NAMALWA (cell line): ENCODE results near the gene COL4A5.

Experiments
- DNase-seq: peaks from one replicate; pipeline ENCODE4 v3.0.0-alpha.2; 2015; ENCODE audit warnings: low spot score

The COL4A5 gene

DNA sequence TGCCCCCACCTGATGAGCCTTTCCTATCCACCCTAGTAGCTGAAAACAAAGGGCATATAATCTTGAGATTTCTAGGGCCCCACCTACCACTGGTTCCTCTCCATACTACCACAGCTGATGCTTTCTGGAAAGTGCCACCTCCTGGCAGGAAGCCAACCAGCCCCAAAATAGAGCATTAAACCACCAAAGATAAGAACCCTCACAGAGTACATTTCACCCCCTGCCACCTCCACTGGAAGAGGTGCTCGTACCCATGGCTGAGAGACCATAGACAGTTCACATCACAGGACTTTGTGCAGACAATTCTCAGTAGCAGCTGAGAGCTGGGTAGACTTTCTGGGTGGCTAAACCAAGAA, 202.6 kb downstream of the COL4A5 start:
- no peak for DNase-seq

DNA sequence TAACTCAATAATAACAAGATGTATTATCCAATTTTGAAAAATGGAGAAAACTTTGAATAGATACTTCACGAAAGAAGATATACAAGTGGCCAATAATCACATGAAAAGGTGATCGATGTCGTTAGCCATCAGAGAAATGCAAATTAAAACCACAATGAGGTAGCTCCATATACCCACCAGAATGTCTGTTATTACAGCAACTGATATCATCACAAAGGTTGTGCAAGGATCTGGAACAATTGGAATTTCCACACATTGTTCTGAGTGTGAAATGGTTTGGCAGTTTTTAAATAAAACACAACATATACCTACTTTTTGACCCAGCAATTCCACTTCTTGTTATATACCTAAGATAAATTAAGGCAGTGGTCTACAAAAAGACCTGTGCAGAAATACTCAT, 225.1 kb downstream of the COL4A5 start:
- DNase-seq: no peak

DNA sequence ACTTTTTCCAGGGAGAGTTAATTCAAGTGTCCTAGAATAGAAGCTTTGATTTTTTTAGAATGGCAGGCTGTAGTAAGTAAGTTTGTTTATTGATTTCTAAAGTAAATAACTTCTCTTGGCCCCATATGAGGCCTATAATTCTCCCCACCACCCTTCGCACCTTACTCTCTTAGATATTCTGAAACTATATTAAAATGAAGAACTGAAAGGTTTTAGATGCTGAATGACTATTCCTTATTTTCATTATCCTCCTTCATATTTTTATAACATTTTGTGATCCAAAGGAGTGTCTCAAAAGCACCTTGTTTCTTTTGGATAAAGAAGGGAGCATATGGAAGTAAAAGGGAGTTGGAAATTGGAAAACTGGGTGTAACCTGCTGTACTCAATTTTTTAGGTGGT, 226.5 kb downstream of the COL4A5 start:
- DNase-seq: no peak

DNA sequence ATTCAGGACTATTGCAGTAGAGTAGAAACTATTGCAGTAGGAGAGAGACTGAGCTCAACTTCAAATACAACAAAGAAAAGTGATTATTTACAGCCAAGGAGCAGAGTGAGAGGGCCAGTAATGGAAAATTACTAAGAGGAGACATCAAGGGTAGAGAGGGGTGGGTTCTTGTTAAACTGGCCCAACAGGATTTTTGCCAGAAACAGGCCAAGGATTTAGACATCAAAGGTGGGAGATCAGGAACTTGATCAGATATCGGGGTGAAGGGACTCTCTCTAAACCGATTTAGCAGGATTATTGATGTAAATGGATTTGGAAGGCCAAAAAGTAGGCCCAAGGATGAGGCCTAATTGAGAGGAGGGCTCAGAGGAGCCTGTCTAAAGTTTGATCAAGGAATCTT, 231.9 kb downstream of the COL4A5 start:
- DNase-seq: no peak

- no peak for DNase-seq
Measured at GRCh38 chrX:108696690-108697089, 257.1 kb downstream of the COL4A5 start.

DNA sequence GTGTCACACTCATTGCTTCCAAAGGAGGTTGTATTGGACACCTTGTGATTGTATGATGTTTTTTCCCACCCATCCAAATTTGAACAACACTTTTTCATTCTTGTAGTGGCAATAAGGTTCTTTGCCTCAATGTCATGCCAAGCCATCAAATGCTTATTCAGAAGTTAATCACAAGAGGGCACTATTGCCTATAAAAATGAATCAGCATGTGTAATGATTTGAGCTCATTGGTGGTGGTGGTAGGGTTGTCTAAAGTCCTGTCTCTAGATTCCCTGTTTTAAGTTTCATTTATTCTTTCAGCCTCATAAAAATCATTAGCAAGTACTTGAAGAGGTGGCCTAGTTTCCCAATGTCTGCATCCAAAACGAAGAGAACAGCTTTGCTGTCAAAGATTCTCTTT, 259.7 kb downstream of the COL4A5 start:
- peak; percentile 33 for DNase-seq

- DNase-seq: no peak
Measured at GRCh38 chrX:108701633-108702032, 262.0 kb downstream of the COL4A5 start.

DNA sequence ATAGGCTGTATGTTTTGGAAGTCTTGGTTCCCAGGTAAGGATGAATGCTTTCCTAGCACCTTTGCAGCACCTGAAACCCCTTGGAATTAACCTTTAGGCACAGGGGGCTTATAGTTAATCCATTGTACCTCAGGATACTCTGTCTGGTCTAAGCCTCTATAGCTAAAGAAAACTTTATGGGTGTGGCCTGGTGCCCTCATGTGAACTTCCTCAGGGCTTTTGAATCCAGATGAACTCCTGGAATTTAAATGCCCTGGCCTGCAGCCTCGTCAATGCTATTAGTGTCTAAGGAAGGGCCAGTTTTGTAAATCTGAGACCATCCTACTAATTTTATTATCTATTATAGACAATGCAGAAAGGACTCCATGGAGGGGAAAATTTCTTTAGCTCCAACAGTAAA, 262.9 kb downstream of the COL4A5 start:
- DNase-seq: no peak

DNA sequence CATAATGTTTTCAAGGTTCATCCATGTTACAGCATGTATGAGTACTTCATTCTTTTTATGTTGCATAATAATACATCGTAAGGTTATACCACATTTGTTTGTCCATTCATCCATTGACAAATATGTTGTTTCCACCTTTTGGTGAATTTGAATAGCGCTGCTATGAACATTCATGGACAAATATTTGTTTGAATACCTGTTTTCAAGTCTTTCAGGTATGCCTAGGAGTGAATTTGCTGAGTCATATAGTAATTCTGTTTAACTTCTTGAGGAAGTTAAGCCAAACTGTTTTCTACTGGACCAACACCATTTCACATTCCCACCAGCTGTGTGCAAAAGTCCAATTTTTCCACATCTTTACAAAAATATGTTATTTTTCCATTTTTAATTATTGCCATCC, 265.2 kb downstream of the COL4A5 start:
- DNase-seq: no peak

DNA sequence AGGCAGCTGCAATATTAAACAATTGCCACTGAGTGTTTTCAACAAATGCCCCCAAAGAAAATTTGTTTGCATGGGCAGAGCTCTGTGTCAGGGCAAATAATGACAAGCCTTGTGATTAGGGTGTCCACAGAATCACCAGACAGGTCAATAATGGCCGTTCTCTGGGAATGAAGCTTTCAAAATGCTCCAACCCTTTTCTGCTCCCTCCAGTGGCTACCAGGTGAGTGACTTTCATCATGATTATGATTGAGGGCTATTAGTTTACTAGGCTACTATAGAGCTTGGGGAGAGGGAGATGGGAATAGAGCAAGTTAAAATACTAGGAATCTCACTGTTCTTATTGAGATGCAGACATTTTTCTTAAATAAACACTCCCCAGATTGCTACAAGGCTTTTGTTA, 273.2 kb downstream of the COL4A5 start:
- DNase-seq: no peak

- DNase-seq: no peak
Measured at GRCh38 chrX:108722561-108722960, 282.9 kb downstream of the COL4A5 start.

DNA sequence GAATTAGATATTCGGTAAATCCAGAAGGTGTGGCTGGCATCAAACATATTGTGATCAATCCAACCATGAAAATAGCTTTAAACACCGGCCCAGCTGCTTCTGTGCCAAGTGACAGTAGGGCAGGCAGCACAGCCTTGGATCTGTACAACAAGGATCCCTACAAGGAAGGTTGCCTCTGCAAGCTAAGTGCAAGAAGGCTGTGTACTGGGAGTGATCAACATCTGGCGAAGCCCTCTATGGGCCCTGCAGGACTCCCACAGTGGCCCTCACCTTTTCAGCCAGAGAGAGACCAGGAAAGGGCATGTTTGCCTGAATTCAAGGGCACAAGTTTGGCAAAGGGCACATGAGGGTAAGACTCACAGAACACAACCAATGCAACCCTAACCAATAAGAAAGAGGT, 287.1 kb downstream of the COL4A5 start:
- DNase-seq: no peak

DNA sequence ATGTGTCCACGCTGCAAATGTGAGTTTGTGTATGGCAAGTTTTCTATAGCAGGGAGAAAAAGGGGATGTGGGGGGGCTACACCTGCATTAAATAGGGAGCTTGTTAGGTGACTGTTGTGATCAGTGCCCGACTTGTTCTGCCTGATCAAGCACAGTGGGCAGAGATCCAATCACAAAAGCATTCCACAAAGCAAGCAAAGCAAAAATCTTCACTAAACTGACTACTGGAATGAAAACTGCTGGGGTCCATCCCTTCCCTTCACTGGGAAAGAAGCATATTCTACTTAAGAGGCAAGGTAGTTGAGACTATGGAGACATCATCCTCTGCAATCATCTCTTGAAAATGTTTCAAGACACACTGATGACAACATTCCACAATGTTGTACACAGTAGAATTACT, 291.5 kb downstream of the COL4A5 start:
- no peak for DNase-seq

- DNase-seq: no peak
Measured at GRCh38 chrX:108732630-108733321, 293.1 kb downstream of the COL4A5 start.

DNA sequence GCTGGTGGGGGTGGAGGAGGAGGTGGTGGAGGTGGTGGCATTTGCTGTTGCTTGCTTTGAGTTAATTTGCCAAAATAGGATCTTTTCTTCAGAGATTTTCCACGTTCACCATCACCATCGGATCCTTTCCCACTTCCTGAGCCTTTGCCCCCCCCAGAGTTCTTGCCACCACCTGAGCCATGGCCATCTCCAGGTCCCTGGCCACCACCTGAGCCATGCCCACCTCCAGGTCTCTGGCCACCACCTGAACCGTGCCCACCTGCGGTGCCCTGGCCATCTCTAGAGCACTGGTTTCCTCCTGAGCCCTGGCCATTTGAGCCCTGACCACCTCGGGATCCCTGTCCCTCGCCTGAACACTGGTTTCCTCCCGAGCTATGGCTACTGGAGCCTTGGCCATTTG, 294.8 kb downstream of the COL4A5 start:
- no peak for DNase-seq

DNA sequence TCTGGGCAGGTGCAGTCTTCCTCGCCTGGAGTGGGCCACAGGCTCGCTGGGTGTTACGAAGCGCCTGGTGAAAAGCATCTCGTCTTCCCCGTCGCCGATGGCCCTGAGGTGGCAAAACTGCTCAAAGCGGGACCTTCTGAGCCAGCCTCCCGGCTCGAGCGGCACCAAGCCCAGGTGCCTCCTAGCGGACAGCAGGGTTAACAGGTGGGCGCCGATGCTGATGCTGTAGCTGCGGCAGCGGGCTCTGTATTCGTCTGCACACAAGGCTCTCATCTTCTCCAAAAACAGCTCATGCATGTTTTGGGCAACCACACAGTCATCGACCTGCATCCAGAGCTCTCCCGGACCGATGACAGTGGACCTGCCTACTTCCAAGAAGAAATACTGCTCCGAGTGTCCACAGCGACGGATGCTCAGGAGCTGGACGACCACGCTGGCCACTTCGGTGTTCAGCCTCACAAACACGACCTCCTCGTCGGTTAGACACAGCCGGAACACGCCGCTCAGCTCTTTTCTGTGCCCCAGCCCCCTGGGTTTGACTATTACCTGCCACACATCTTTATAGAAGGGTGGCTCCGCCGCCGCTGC, 295.5 kb downstream of the COL4A5 start:
- no peak for DNase-seq

GRCh38 chrX:108735679-108736508, 296.3 kb downstream of the COL4A5 start:
- DNase-seq: no peak

- no peak for DNase-seq
Measured at GRCh38 chrX:108736509-108737479, 297.2 kb downstream of the COL4A5 start, which contains the start of gene IRS4. Gene IRS4 (minus strand): TSS chrX:108736563.

- no peak for DNase-seq
Measured at GRCh38 chrX:108737754-108738153, 298.1 kb downstream of the COL4A5 start.

DNA sequence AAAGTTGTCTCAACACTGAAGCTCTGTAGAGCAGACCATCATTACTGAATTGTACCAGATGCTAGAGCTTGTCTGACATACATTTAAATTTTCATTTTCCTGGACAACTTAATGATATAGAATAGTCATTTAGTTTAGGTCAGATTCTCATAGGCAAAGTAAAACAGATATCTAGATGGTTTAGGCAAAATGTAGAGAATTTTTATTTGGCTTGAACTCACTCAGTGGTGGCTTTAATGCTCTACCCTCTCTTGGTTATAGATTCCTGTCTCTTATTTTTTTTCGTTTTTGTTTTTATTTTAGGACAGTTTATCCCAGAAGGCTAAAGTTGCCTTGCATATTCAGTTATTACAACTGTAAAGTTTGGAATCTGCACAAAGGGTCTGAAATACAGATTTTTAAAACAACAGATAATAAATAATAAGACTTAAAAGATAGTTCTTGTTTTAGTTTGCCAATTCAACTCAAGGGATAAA, 300.7 kb downstream of the COL4A5 start:
- no peak for DNase-seq
